ENCODE measurements around the gene RABGAP1.

RABGAP1 gene

GRCh38 chr9:122912671-122912963 lies 28.2 kb upstream of the RABGAP1 start:
- H3K27ac ChIP-seq, result peak overlapping the region; percentile 94
- DNase-seq, result no peak
- H3K27me3 ChIP-seq (ENCODE audit: insufficient read depth, low read depth, severe bottlenecking), result no peaks in the 10 kb centered on the region
- peak overlapping the region; percentile 88 for H3K4me3 ChIP-seq (ENCODE audit: low read depth, low read length)
- H3K36me3 ChIP-seq, result peaks cover 32% of the 10 kb centered on the region
- no peaks in the 10 kb centered on the region for H3K9me3 ChIP-seq (ENCODE audit: severe bottlenecking)
- TF ChIP-seq CTCF (IDR thresholded peaks at IDR 0.05; ENCODE audit: low read depth, low read length), result no peak

GRCh38 chr9:122912964-122913673 lies 27.7 kb upstream of the RABGAP1 start, which contains the start of gene ZBTB6:
ZBTB6 (minus strand) TSS chr9:122913323; CDS start chr9:122912072, 1,251 bp downstream.
- Histone ChIP-seq H3K4me3 (ENCODE audit: low read depth, low read length) (peak within 1 kb of the TSS; percentile 88), H3K27ac (peak within 1 kb of the TSS; percentile 94), H3K27me3 (ENCODE audit: insufficient read depth, low read depth, severe bottlenecking) (no peaks in the 10 kb centered on the region), H3K9me3 (ENCODE audit: severe bottlenecking) (no peaks in the 10 kb centered on the region), H3K36me3 (peaks cover 37% of the 10 kb centered on the region)
- DNase-seq, result peak; percentile 89
- TF ChIP-seq CTCF (IDR thresholded peaks at IDR 0.05; ENCODE audit: low read depth, low read length), result 0 out of 2 replicates have a peak, but pooled peaks have one; percentile 8

- no peak for TF ChIP-seq CTCF (IDR thresholded peaks at IDR 0.05; ENCODE audit: low read depth, low read length)
- Histone ChIP-seq H3K36me3 (peaks cover 26% of the 10 kb centered on the region), H3K27me3 (ENCODE audit: insufficient read depth, low read depth, severe bottlenecking) (no peaks in the 10 kb centered on the region), H3K9me3 (ENCODE audit: severe bottlenecking) (no peaks in the 10 kb centered on the region), H3K4me3 (ENCODE audit: low read depth, low read length) (no peak overlapping the region), H3K27ac (no peak overlapping the region)
- DNase-seq, result no peak
Observed at GRCh38 chr9:122918310-122918709, 22.5 kb upstream of the RABGAP1 start.

DNA sequence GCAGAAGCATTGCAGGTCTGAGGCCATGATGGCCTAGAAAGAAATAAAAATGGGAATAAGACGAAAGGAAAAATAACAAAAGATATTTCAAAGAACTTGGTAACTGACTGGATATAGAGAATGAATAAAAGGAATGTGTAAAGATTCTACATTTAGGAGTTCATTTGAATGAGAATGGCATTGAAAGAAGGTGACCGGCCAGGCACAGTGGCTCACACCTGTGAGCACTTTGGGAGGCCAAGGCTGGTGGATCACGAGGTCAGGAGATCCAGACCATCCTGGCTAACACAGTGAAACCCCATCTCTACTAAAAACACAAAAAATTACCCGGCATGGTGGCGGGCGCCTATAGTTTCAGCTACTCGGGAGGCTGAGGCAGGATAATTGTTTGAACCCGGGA lies 18.1 kb upstream of the RABGAP1 start:
- DNase-seq, result no peak
- Histone ChIP-seq H3K4me3 (ENCODE audit: low read depth, low read length) (no peak overlapping the region), H3K27me3 (ENCODE audit: insufficient read depth, low read depth, severe bottlenecking) (no peaks in the 10 kb centered on the region), H3K9me3 (ENCODE audit: severe bottlenecking) (no peaks in the 10 kb centered on the region), H3K36me3 (peaks cover 23% of the 10 kb centered on the region), H3K27ac (no peak overlapping the region)
- no peak for TF ChIP-seq CTCF (IDR thresholded peaks at IDR 0.05; ENCODE audit: low read depth, low read length)

GRCh38 chr9:122923947-122924346 lies 16.9 kb upstream of the RABGAP1 start:
- H3K36me3 ChIP-seq, result peaks cover 20% of the 10 kb centered on the region
- H3K9me3 ChIP-seq (ENCODE audit: severe bottlenecking), result no peaks in the 10 kb centered on the region
- H3K27ac ChIP-seq, result no peak overlapping the region
- no peak for TF ChIP-seq CTCF (IDR thresholded peaks at IDR 0.05; ENCODE audit: low read depth, low read length)
- H3K27me3 ChIP-seq (ENCODE audit: insufficient read depth, low read depth, severe bottlenecking), result no peaks in the 10 kb centered on the region
- DNase-seq, result no peak
- H3K4me3 ChIP-seq (ENCODE audit: low read depth, low read length), result no peak overlapping the region

Measured in WERI-Rb-1 (cell line).